GM19043 (cell line): ENCODE results near the gene IKBKE.

Source experiments
- ATAC-seq: cut with Tn5 transposase; IDR thresholded peaks from one replicate; pipeline ENCODE4 v1.9.1; 2021; ENCODE audit warnings: low read depth; ENCODE audit not compliant: unreplicated experiment

Gene IKBKE

DNA sequence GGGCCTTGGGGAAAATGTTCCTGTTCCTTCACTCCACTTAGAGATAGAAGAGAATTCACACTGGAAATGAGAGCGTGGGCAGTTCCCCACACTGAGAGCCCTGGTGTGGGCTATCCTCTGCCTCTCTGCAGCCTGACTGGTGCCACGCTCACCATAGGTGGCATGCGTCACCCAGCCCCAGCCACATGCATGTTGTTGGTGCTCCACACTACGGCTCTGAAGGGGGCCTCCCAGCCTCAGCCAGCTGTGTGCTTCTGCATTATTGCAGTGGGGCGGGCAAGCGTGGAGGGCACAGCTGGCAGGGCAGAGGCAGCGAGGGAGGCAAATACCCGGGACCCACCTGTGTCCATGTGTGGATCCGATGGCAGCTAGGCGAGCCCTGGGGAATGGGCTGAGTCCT lies 22.3 kb downstream of the IKBKE start:
- no peak for ATAC-seq

DNA sequence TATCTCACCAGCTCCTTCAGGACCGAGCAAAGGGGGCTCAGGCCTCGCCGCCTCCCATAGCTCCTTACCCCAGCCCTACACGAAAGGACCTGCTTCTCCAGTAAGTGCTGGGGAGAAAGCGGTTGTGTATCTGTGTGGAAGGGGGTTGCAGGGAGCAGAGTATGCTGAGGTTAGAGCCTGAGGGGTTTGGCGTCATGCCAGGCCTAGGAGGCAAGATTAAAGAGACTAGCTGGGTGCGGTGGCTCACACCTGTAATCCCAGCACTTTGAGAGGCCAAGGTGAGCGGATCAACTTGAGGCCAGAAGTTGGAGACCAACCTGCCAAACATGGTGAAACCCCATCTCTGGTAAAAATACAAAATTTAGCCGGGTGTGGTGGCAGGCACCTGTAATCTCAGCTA lies 23.0 kb downstream of the IKBKE start:
- ATAC-seq, result no peak

DNA sequence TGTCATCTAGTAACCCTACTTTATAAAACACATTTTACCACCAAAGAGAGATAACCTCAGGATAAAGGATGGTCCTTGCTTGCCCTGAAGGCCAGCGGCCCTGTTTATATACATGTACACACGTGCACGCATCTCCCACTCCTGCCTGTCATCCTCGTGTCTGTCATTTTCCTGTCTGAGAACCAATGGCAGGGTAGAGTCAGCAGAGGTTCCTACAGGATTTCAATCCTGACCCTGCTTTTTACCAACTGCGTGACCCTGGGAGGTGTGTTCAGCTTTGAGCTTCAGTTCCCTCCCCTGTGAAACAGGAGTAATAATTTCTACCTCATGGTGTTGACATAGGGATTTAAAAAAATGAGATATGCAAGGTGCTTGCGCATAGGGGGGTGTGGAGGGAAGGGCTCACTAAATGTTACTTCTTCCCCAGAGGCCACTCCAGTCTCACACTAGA lies 24.8 kb downstream of the IKBKE start:
- ATAC-seq, result no peak

DNA sequence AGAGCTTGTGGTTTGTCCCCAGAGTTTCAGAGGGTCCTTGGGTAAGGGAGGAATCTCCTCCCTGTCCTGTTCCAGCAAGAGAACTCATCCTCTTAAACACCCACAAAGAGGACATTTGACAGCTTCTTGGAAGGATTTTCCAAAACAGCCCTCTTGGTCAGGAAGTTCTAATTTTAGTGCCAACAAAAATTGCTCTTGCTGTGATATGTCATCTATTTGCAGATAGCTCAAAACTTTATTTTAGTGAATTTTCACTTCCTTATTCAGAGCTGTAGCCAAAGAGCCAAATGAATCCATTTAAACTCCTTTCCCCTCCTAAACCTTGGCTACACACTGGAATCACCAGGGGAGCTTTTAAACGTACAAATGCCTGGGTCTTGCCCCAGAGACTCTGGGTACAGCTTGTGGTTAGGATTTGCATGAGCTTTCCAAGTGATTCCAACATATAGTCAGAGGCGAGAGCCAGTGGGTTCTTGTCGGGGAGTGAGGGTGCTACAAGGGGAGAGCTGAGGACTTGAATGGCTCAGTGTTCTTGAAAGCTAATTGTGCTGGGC lies 25.3 kb downstream of the IKBKE start:
- ATAC-seq, result no peak

DNA sequence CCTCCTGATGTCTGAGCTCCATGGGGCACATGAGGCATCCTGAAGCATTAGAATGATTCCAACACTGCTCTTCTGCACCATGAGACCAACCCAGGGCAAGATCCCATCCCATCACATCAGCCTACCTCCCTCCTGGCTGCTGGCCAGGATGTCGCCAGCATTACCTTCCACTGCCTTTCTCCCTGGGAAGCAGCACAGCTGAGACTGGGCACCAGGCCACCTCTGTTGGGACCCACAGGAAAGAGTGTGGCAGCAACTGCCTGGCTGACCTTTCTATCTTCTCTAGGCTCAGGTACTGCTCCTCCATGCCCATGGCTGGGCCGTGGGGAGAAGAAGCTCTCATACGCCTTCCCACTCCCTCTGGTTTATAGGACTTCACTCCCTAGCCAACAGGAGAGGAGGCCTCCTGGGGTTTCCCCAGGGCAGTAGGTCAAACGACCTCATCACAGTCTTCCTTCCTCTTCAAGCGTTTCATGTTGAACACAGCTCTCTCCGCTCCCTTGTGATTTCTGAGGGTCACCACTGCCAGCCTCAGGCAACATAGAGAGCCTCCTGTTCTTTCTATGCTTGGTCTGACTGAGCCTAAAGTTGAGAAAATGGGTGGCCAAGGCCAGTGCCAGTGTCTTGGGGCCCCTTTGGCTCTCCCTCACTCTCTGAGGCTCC lies 26.0 kb downstream of the IKBKE start:
- ATAC-seq, result no peak

DNA sequence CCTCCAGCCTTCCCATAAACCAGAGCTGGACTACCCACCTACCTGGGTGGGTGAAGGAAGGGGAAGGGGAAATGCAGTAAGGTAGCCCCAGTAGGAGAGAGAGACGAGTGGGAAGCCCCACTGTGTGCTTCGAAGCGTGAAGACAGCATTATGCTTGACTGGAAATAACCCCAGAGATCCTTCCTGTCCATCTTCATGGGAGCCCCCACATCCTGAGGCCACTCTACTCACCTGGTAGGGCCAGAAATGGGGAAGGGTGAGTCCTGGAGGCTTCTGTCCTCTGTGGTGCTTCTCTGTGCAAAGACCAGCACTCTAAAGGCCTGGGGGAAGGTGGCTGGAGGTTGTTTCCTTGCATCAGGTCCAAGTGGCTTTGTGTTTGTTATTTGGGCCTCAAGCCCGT lies 27.1 kb downstream of the IKBKE start:
- ATAC-seq, result no peak

DNA sequence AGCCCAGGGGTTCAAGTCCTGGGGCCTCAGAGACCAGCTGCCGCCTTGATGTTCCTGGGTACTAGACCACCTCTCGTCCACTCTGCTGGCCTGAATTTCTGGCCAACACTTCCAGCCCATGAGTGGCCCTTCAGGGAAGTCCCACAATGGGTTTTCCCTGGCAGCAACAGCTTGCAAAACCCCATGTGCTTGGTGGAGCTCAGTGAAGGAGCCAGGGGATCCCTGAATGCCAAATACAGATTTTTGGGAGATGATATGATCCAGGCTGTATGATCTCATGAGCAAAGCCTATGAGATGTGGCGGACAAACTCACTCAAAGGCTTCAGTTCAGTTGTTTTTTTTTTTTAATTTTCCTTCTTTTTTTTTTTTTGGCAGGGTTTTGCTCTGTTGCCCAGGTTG lies 27.5 kb downstream of the IKBKE start:
- no peak for ATAC-seq

DNA sequence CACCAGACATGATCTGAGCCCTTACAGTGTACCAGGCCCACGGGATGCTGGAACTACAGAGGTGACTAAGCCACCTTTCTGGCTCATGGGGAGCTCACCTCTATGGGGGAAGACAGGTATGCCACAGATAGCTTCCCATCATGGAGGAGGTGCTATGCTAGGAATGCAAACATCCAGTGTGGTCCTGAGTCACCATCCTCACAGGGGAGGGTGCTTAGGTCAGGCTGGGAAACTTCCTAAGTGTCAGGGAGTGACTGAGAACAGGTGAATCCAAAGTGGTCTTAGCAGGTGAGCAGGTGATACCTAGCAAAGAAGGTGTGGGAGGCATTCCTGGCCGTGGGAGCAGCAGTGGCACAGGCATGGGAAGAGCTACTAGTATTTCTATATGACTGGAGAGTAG lies 28.4 kb downstream of the IKBKE start:
- ATAC-seq, result no peak

DNA sequence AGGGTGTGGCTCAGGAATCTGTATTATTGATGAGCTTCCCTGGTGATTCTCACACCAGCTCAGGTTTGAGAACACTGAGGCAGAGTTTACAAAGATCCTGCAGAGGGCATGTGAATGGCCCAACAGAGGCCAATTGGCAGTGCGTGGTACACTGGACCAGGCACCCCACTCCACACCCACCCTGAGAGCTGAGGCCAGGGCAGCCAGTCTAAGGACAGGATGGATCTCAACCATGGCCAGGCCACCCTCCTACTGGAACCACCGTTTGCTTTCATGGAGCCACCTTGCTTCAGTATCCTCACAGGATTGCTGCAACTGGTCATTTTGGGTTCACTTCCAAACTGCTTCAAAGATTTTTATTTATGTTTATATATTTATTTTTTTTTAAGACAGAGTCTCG lies 29.8 kb downstream of the IKBKE start:
- ATAC-seq, result no peak

DNA sequence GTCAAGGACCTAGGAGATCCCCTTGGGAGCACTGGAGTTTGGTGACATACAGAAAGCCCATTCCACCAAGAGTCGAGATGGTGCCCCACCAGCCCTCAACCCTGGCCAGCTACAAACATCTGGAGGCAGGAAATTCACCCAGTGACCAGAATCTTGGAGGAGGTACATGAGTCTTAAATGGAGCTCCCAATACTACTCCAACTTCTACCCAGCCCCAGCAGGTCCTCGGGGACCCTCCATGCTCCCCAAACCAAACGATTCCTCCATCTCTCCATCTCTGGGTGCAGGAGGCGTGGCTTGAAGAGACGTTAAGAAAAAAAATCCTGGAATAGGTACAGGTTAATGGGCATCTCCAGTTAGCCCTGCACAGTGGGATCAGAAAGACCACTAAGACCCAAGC lies 31.6 kb downstream of the IKBKE start:
- no peak for ATAC-seq

DNA sequence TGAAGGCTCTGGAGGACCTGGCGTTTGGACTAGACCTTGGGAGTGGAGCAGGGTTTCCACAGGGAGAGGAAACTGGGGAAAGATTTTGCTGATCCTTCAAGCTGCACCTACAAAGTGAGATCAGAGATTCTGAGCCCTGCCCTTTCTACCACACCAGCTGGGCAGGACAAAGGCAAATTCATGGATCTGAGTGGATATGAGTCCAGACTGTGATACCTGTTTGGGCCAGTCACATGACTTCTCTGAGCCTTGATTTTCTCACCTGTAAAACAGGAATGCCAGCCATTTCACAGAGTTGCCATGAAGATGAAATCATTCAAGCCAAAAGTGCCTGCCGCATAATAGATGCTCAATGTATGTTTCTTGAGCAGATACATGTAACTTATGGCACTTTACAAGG lies 32.1 kb downstream of the IKBKE start:
- no peak for ATAC-seq

DNA sequence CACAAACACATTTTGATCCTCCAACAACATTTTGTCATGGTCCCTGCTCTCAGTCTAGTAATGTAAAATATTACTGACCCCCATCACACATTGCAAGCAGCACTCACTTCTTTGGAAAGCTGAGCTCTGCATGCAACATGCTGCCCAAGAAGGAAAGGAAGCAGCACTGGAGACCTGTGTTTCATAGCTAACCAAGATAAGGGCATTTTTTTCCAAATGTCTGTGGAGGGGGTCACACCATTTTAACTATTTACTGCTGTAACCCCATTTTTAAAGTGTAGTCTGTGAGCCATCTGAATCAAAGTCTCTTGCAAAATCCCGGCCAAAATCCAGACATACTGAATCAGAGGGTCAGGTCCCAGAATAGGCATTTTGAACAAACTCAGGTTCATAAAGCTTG lies 32.5 kb downstream of the IKBKE start:
- ATAC-seq, result no peak

DNA sequence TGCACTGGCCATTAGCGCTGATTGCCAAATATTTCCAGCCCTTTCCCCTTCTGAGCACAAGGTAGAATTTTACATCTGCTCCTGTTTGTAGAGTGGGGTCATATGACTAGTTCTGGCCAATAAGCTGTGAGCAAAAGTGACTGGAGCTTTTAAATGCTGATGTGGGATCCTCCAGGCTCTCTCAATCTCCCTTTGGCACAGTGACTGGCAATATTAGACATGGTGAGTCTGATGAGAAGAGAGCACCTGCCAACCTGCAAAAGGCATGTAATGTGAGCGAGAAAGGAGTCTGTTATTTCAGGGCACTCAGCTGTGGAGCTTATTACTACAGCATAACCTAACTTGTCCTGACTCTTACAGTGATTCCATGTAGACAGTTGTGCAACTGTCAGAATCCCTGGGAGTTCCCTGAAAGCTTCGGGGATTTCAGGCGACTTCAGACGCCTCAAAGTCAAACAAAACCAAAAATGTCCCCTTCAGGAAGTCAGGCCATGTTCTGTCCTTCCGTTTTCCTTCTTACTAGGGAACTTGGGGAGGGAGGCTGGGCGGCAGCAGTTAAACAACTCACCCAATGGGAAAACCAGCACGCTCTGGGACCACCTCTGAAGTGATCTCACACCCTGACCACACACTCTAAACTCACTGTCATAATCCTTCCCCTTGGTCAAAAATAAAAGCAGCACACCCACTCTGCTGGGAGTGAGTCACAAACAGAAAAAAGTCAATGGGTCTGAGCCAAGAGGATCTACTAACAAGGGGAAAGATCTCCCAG lies 33.5 kb downstream of the IKBKE start:
- peak; percentile 55 for ATAC-seq

DNA sequence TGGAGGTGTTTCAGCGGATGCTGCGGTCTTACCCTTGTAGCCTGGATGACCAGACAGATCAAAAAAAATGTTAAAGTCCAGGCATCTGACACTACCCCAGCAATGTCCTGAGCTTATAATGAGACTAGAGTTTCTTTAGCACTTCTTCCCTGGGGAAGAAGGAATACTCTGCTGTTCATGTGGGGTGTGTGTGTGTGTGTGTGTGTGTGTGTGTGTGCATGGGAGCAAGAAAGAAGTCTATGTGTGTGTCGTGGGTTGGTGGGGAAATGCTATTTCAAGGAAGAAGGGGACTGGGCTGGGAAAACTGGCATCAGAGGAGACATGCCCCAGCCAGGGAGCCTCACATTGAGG lies 34.1 kb downstream of the IKBKE start:
- ATAC-seq, result no peak

DNA sequence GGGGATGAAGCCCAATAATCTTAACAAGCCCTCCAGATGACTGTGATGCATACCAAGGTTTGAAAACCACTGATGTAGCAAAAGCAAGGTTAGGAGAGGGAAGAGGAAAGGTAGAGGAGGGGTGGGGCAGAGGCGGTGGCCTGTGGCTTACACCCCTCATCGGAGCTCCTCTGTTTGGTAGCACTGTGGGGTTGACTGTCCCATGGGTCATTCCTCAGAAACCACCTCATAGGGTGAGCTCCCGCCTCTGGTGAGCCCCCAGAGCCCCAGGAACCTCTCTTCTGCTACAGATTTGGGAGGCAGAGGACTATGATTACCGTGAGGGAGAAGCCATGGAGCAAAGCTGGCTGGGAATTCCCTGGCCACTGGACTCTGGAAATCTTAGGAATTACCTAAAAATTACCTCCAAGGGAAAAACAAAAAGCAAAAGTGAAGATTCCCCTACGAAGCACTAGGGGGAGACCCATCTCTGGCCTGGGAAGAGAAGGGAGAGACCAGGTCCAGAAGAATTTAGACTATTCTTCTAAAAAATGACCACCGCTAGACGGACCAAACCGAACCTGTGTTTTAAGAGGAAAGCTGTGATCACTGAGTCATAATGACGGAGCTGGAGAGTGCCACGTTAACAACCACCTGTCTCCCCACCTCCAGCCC lies 35.6 kb downstream of the IKBKE start:
- ATAC-seq, result no peak

DNA sequence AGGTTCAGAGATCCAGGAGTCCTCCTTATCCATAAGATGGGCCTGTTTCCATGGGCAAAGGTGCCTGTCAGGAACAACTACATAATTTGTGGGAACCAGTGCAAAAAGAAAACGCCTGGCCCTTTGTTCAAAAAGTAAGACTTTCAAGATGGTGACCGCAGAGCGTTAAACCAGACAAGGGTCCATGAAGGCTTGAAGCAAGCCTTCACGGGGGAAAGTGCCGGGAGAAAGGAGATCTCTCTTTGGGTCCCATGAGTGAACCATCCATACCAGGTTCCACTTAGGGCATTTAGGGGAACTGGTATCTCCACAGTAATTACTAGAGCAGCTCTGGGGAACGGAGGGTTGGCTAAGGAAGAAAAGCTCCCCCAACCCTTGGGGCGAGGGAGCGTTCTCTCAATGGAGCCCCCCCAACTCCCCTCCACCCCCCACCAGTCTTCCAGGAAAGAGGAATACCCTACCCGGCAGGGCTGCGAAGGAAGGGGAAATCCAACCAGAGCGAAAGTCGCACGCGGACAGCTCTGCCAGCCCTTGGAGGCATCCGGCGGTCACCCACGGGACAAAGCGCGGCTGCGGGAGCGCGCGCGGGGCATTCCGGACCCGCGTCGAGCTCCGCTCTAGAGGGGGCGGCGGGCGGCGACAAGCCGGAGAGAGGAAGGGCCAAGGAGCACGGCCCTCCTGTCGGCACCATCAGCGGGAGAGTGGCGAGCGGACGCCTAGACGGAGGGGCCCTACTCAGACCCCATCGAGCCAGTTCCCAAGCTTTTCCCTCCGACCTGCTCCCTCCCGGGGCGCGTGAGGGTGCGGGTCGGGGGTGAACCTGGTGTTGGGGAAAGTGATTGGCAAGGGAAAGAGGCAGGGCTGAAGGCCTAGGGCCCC lies 36.4 kb downstream of the IKBKE start:
- no peak for ATAC-seq

DNA sequence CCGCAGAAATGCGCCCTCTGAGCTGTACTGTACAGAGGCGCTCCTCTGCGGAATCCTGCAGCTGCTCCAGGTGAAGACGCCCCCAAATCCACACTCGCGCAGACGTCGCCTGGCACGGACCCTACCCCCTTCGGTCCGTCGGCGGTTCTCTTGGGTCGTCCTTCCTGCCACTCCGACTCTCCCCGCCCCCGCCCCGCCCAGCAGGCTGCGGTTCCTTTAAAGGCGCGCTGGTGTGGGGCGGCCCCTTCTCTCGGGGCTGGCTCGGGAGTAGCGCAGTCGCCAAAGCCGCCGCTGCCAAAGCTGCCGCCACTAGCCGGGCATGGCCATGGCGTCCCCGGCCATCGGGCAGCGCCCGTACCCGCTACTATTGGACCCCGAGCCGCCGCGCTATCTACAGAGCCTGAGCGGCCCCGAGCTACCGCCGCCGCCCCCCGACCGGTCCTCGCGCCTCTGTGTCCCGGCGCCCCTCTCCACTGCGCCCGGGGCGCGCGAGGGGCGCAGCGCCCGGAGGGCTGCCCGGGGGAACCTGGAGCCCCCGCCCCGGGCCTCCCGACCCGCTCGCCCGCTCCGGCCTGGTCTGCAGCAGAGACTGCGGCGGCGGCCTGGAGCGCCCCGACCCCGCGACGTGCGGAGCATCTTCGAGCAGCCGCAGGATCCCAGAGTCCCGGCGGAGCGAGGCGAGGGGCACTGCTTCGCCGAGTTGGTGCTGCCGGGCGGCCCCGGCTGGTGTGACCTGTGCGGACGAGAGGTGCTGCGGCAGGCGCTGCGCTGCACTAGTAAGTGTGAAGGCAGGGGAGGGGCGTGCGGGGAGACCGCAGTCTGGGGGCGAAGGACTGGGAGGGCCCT lies 37.2 kb downstream of the IKBKE start, which contains the start of gene RASSF5:
Gene RASSF5 (plus strand): TSS at position 248 of the 846 bp plus-strand sequence. CDS start 72 bp downstream, at position 320.
- ATAC-seq, result no peak

DNA sequence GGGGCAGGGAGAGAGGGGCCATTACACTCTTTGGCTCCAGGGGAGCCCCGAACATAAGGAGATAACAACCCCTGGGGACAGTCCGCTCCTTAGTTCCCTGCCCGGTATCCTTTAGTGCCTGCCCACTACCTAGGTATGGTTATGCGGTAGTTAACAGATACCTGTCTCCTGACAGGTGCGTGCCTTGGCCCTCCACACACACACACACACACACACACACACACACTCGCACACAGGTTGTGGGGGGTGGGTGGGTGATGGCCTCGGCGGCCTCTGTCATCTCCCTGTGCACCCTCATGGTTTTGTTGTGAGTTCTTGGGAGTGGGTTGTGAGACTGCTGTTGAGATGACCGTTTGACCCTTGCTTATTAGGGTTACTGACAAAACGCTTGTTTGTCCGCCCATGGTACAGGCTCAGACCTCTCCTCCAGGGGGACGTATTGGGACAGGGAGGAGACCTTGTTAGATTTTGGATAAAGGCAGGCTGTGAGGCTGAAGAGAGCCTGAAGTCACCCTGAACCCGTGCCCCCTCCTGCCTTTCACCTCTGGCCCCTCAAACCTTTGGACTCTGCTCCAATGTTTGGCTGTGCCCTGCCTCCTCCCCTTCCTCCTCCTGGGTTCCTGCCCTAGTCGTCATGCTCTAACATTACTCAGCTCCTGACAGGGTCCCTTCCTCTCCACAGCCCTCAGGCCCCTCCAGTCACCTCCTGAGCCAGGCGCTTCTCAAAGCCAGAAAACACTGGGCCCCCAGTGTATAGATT lies 38.0 kb downstream of the IKBKE start:
- no peak for ATAC-seq

DNA sequence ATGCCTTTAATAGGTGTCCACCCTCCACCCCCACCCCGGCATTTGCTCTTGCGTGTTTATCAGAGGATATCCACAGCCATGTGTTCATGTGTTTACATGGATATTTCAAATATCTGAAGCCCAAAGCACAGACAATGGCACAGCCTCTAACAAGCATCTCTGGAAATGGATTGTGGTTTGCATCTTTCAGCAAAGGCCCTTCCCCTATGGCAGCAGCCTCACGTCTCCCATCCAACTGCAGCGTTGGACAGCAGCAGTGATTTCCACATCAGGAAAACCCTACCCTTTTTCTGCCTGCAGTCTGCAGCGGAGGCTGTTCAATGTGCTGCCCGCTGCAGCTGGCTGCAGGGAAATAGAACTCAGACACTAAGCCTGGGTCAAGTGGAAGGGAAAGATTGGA lies 38.7 kb downstream of the IKBKE start:
- no peak for ATAC-seq
